Spleen (tissue), 11 donors: ENCODE measurements around the gene GLTP. TPM values are rescaled to one million over a fixed set of nuclear protein-coding genes. Genes with fewer than 3 reads are reported as not detected.

ENCODE experiments used
- DNase-seq: peaks from one replicate; pipeline ENCODE4 v3.0.0-alpha.2; 2020
- H3K27ac ChIP-seq, 8 donors: fragments of 200-600 bp; sonication (generic) in 7 of 8; 1 replicate in 4 of 8; 2 replicates in 4 of 8; pipeline versions ENCODE4 v1.5.0 to v1.8.0; 2016 to 2021; ENCODE audit warnings: inconsistent platforms in 4 of 8, mild to moderate bottlenecking in 4 of 8, moderate library complexity in 1 of 8
- H3K27me3 ChIP-seq, 7 donors: fragments of 200-600 bp; sonication (generic) in 6 of 7; replicated peaks in 1 of 7; 1 replicate in 4 of 7; 2 replicates in 3 of 7; pipeline versions ENCODE4 v1.5.0 to v1.8.0; 2016 to 2021; ENCODE audit warnings: inconsistent platforms in 3 of 7, mild to moderate bottlenecking in 1 of 7
- H3K36me3 ChIP-seq, 6 donors: fragments of 200-600 bp; sonication (generic) in 5 of 6; 1 replicate in 4 of 6; 2 replicates in 2 of 6; pipeline versions ENCODE4 v1.5.0 to v1.8.0; 2016 to 2021; ENCODE audit warnings: inconsistent platforms in 2 of 6
- H3K4me1 ChIP-seq, 6 donors: fragments of 200-600 bp; sonication (generic) in 5 of 6; 1 replicate in 3 of 6; 2 replicates in 3 of 6; pipeline versions ENCODE4 v1.5.0 to v1.8.0; 2016 to 2021; ENCODE audit warnings: inconsistent platforms in 3 of 6
- H3K4me3 ChIP-seq, 8 donors: fragments of 200-600 bp; sonication (generic) in 7 of 8; 1 replicate in 4 of 8; 2 replicates in 4 of 8; pipeline versions ENCODE4 v1.5.0 to v1.8.0; 2016 to 2021; ENCODE audit warnings: inconsistent platforms in 4 of 8, mild to moderate bottlenecking in 4 of 8, moderate library complexity in 2 of 8
- H3K9me3 ChIP-seq, 8 donors: fragments of 200-600 bp; sonication (generic) in 7 of 8; 1 replicate in 4 of 8; 2 replicates in 4 of 8; pipeline versions ENCODE4 v1.5.0 to v1.8.0; 2016 to 2021; ENCODE audit warnings: inconsistent platforms in 4 of 8
- CTCF ChIP-seq, 11 experiments: fragments of 200-600 bp in 7 of 11; fragments of 450-650 bp in 4 of 11; sonication (generic) in 4 of 11; IDR thresholded peaks in 8 of 11; conservative IDR thresholded peaks in 3 of 11; 1 replicate in 7 of 11; 2 replicates in 4 of 11; pipeline versions ENCODE4 v1.4.0 to v1.8.0; 2016 to 2021; ENCODE audit warnings: antibody characterized with exemption in 11 of 11, inconsistent platforms in 4 of 11, mild to moderate bottlenecking in 1 of 11
- POLR2A ChIP-seq, 3 donors: fragments of 450-650 bp; IDR thresholded peaks; one replicate each; pipeline ENCODE4 v1.5.1; 2017; ENCODE audit warnings: antibody characterized with exemption in 3 of 3, mild to moderate bottlenecking in 1 of 3
- POLR2AphosphoS5 ChIP-seq, 3 donors: sonication (generic); formaldehyde crosslinking; IDR thresholded peaks; one replicate each; pipeline ENCODE4 v1.5.1; 2017; ENCODE audit warnings: antibody characterized with exemption in 3 of 3
- WGBS, 5 donors: extraction: QIAGEN DNeasy Blood & Tissue Kit in 3 of 5; methylation state at CpG; one replicate each; pipeline versions ENCODE4 v1.1.5 to v1.1.7; 2013 to 2018; 5-methylcytosine and 5-hydroxymethylcytosine counted together
- intact Hi-C: fragments of 100-400 bp; cut with DNase I; formaldehyde crosslinking; loops from one replicate; pipeline ENCODE4 v1.15.0; 2023; ENCODE audit warnings: low total_unique reads
- polyA plus RNA-seq, 3 donors: library from polyadenylated mRNA; stranded (reverse); fragments of 200-250 nt; gene quantifications; one replicate each; pipeline ENCODE4 v1.2.1, GENCODE V29; 2013
- total RNA-seq, 7 donors: library from RNA; depleted of rRNA in 3 of 7; stranded (reverse); fragments of >200 nt in 3 of 7; fragmentation: NEBNext Ultra II Directional in 4 of 7; extraction: Animal tissue kit (Norgen Biotek cat#: 25700) in 4 of 7; gene quantifications; one replicate each; pipeline versions ENCODE4 v1.1.0 to v1.2.1, GENCODE V29; 2016 to 2021
- donor health status: healthy with polysubstance abuse.
- donor health status: DM: no; HTN: no; CAD: no; lungs with moderate emphysema.
- donor health status: DM: no; HTN: no; CAD: no.
- donor health status: Bipolar disorder and iron deficiency.
- donor health status: healthy.
- donor health status: DM: no; HTN: no; CAD: no.
- donor health status: DM: yes; HTN: yes; CAD: no.

GLTP gene
- total and polyA plus RNA-seq, 10 donors: 25.6 to 45.5 (median 31.8) TPM

- TF ChIP-seq POLR2AphosphoS5 (IDR thresholded peaks at IDR 0.05) (no peak), CTCF (IDR thresholded peaks at IDR 0.05 in 8 of 11, conservative IDR thresholded peaks at IDR 0.05 in 3 of 11) (no peak), POLR2A (IDR thresholded peaks at IDR 0.05) (no peak)
- DNase-seq: no peak
- Histone ChIP-seq H3K4me1 (peaks cover 18 to 46% (median 35%) of the 10 kb centered on the region in 6 donors), H3K36me3 (no peaks in the 10 kb centered on the region), H3K27me3 (no peaks in the 10 kb centered on the region), H3K9me3 (no peaks in the 10 kb centered on the region), H3K4me3 (no peak overlapping the region), H3K27ac (no peak overlapping the region)
- intact Hi-C loops: loop anchor here (10.0 kb wide), 1 partner anchor 79 kb away; no protein-coding TSS in a partner anchor
- 61 to 82% (median 68%) methylated on average over 4 of the region's 4 CpGs for whole genome bisulfite sequencing, 5 donors
Measured at GRCh38 chr12:109883461-109883860, 3.1 kb upstream of the GLTP start.

GRCh38 chr12:109881752-109882151 is 1.4 kb upstream of the GLTP start:
- Histone ChIP-seq H3K4me1 (peaks cover 13 to 46% (median 35%) of the 10 kb centered on the region in 6 donors), H3K4me3 (no peak overlapping the region), H3K27ac (no peak overlapping the region), H3K27me3 (no peaks in the 10 kb centered on the region), H3K9me3 (no peaks in the 10 kb centered on the region), H3K36me3 (peaks cover 0 to 4% (median 0%) of the 10 kb centered on the region in 6 donors)
- intact Hi-C loops: loop anchor here (10.0 kb wide), 1 partner anchor 77 kb away; no protein-coding TSS in a partner anchor
- 84 to 96% (median 94%) methylated on average over 2 of the region's 2 CpGs for whole genome bisulfite sequencing, 5 donors
- DNase-seq: no peak
- TF ChIP-seq POLR2AphosphoS5 (IDR thresholded peaks at IDR 0.05): no peak
- TF ChIP-seq POLR2A (IDR thresholded peaks at IDR 0.05): no peak
- no peak for TF ChIP-seq CTCF (IDR thresholded peaks at IDR 0.05 in 8 of 11, conservative IDR thresholded peaks at IDR 0.05 in 3 of 11)

GRCh38 chr12:109880938-109881337 is 597 bp upstream of the GLTP start:
- H3K27ac ChIP-seq: peak overlapping the region; percentile 66 to 94 (median 89)
- intact Hi-C loops: loop anchor here (10.0 kb wide), 1 partner anchor 76 kb away; no protein-coding TSS in a partner anchor
- WGBS, 5 donors: 7 to 14% (median 11%) methylated on average over 9 of the region's 9 CpGs
- TF ChIP-seq POLR2AphosphoS5 (IDR thresholded peaks at IDR 0.05): no peak
- TF ChIP-seq CTCF (IDR thresholded peaks at IDR 0.05 in 8 of 11, conservative IDR thresholded peaks at IDR 0.05 in 3 of 11): no peak
- no peak for TF ChIP-seq POLR2A (IDR thresholded peaks at IDR 0.05)
- no peaks in the 10 kb centered on the region for H3K9me3 ChIP-seq
- DNase-seq: no peak
- peaks cover 21 to 51% (median 43%) of the 10 kb centered on the region in 6 donors for H3K4me1 ChIP-seq
- H3K4me3 ChIP-seq: peak overlapping the region; percentile 48 to 92 (median 67)
- no peaks in the 10 kb centered on the region for H3K27me3 ChIP-seq
- H3K36me3 ChIP-seq: peaks cover 0 to 4% (median 0%) of the 10 kb centered on the region in 6 donors

- H3K36me3 ChIP-seq: peaks cover 0 to 4% (median 0%) of the 10 kb centered on the region in 6 donors
- H3K4me3 ChIP-seq: peak overlapping the region; percentile 55 to 92 (median 72)
- no peak for DNase-seq
- WGBS, 5 donors: 8 to 19% (median 12%) methylated on average over 13 of the region's 13 CpGs
- H3K4me1 ChIP-seq: peaks cover 22 to 66% (median 53%) of the 10 kb centered on the region in 6 donors
- TF ChIP-seq CTCF (IDR thresholded peaks at IDR 0.05 in 8 of 11, conservative IDR thresholded peaks at IDR 0.05 in 3 of 11) (no peak), POLR2AphosphoS5 (IDR thresholded peaks at IDR 0.05) (no peak), POLR2A (IDR thresholded peaks at IDR 0.05) (no peak)
- peak overlapping the region; percentile 67 to 94 (median 90) for H3K27ac ChIP-seq
- H3K27me3 ChIP-seq: no peaks in the 10 kb centered on the region
- no peaks in the 10 kb centered on the region for H3K9me3 ChIP-seq
- intact Hi-C loops: loop anchor here (10.0 kb wide), 1 partner anchor 75 kb away; no protein-coding TSS in a partner anchor
Measured at GRCh38 chr12:109879351-109880042, 844 bp downstream of the GLTP start.
